ENCODE results near the gene GRM4. TPM values are rescaled to one million over a fixed set of nuclear protein-coding genes. Genes with fewer than 3 reads are reported as not detected.

Gene GRM4
- total RNA-seq, 4 donors from 2014 or later: 0.35 to 2.2 TPM; not detected in 2

DNA sequence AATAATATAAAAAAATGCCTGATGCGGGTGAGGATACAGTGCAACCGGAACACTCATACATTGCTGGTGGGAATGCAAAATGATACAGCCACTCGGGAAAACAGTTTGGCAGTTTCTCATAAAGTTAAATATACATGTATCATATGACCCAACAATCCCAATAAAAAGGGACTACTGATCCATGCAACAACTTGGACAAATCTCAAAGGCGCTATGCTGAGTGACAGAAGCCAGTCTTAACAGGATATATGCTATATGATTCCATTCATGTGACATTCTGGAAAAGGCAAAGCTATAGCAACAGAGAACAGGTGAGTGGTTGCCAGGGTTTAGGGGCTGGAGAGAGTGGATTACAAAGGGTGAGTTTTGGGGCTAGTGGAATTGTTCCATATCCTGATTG, 171.9 kb downstream of the GRM4 start:
- intact Hi-C loops (cut with DNase I; ENCODE audit: low total_unique reads): no loop called here
- H3K4me1 ChIP-seq: no peaks in the 10 kb centered on the region
- peaks cover 0 to 6% of the 10 kb centered on the region in 2 donors for H3K27me3 ChIP-seq

DNA sequence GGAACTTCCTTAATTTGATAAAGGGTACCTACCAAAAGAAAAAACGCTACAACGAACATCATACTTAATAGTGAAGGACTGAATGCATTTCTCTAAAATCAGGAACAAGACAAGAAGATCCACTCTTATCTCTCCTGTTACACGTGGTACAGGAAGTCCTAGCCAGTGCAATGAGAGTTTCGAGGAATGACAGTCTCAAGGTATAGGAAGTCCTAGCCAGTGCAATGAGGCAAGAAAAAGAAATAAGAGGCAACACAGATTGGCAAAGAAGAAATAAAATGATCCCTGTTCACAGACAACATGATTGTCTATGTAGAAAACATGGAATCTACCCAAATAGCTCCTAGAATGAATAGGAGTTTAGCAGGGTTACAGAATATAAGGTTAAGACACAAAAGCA, 174.3 kb downstream of the GRM4 start:
- Histone ChIP-seq H3K9me3 (no peaks in the 10 kb centered on the region), H3K27ac (no peak overlapping the region), H3K4me3 (no peak overlapping the region), H3K4me1 (no peaks in the 10 kb centered on the region), H3K36me3 (no peaks in the 10 kb centered on the region), H3K27me3 (peaks cover 0 to 6% of the 10 kb centered on the region in 2 donors)
- intact Hi-C loops (cut with DNase I; ENCODE audit: low total_unique reads): no loop called here
- TF ChIP-seq POLR2A (IDR thresholded peaks at IDR 0.05): no peak
- TF ChIP-seq, protein P1, sequence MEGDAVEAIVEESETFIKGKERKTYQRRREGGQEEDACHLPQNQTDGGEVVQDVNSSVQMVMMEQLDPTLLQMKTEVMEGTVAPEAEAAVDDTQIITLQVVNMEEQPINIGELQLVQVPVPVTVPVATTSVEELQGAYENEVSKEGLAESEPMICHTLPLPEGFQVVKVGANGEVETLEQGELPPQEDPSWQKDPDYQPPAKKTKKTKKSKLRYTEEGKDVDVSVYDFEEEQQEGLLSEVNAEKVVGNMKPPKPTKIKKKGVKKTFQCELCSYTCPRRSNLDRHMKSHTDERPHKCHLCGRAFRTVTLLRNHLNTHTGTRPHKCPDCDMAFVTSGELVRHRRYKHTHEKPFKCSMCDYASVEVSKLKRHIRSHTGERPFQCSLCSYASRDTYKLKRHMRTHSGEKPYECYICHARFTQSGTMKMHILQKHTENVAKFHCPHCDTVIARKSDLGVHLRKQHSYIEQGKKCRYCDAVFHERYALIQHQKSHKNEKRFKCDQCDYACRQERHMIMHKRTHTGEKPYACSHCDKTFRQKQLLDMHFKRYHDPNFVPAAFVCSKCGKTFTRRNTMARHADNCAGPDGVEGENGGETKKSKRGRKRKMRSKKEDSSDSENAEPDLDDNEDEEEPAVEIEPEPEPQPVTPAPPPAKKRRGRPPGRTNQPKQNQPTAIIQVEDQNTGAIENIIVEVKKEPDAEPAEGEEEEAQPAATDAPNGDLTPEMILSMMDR (IDR thresholded peaks at IDR 0.05): no peak
- no peak for DNase-seq

More for the DNA sequence above, 171.9 kb downstream of the GRM4 start:
- Histone ChIP-seq H3K4me3 (no peak overlapping the region), H3K27ac (no peak overlapping the region), H3K9me3 (no peaks in the 10 kb centered on the region), H3K36me3 (no peaks in the 10 kb centered on the region)
- no peak for TF ChIP-seq POLR2A (IDR thresholded peaks at IDR 0.05)
- TF ChIP-seq, protein P1 (IDR thresholded peaks at IDR 0.05): no peak
- DNase-seq: no peak

MicroRNAs within 50 kb of the gene (microRNA counts, 767-probe panel; counts per million panel counts)
- microRNA hsa-miR-1275: 0 counts per million in 2 donors

Small RNA genes lying within 50 kb of the gene (microRNA-seq; reads per million reads assigned to microRNA genes)
- 1.5 reads per million for gene MIR1275 (ENCODE audit: borderline microRNAs expressed, borderline replicate concordance)

Small RNA genes lying within 50 kb of the gene (small RNA-seq; reads per million reads assigned to genes)
- gene MIR1275: not detected

Other genes starting within 250 kb of the GRM4 start
- gene HMGA1, start 90.8 kb upstream of the GRM4 start, total RNA-seq: 10 to 100 TPM in 2 of 4 donors, 1 to 10 TPM in 1, under 1 TPM in 1; 0.51 to 24.4 (median 13.5) TPM
- gene SMIM29, start 102.9 kb upstream of the GRM4 start, total RNA-seq: 10 to 100 TPM in 3 of 4 donors, 1 to 10 TPM in 1; 5.2 to 44.3 (median 20.0) TPM
- gene NUDT3, start 246.6 kb upstream of the GRM4 start, total RNA-seq: 10 to 100 TPM; 15.6 to 58.8 (median 38.2) TPM

Data from uterus (tissue), 4 donors.